ENCODE measurements around the gene DNAH9. TPM values are rescaled to one million over a fixed set of nuclear protein-coding genes. Genes with fewer than 3 reads are reported as not detected.

Gene DNAH9
- polyA plus RNA-seq, 1 donor (not counting 4 experiments of a cell fraction or from before 2014, with no cell fraction given) = 0.42 TPM

GRCh38 chr17:11668618-11669017 is 70.3 kb downstream of the DNAH9 start:
- Histone ChIP-seq H3K79me2 (ENCODE audit: control insufficient read depth, insufficient read depth, low read length) (no peaks in the 10 kb centered on the region), H4K20me1 (ENCODE audit: control insufficient read depth, extremely low read depth, insufficient read depth, low read length) (no peaks in the 10 kb centered on the region), H3K4me2 (ENCODE audit: control insufficient read depth, extremely low read depth, insufficient read depth, low read depth, low read length) (no peak overlapping the region), H3K27me3 (ENCODE audit: control insufficient read depth, extremely low read depth, insufficient read depth, low read length) (no peaks in the 10 kb centered on the region), H3K9ac (ENCODE audit: control insufficient read depth, extremely low read depth, insufficient read depth, low read length) (no peak overlapping the region), H2AFZ (ENCODE audit: control insufficient read depth, low read length) (no peak overlapping the region), H3K9me1 (ENCODE audit: control insufficient read depth, extremely low read depth, insufficient read depth, low read length) (no peaks in the 10 kb centered on the region), H3K27ac (ENCODE audit: control insufficient read depth, insufficient read depth, low read length) (no peak overlapping the region), H3K4me1 (ENCODE audit: control insufficient read depth, extremely low read depth, insufficient read depth, low read length) (no peaks in the 10 kb centered on the region), H3K4me3 (ENCODE audit: control insufficient read depth in 2 of 3, extremely low read depth in 1 of 3, insufficient read depth in 2 of 3, low read depth in 1 of 3, low read length in 3 of 3) (no peak overlapping the region), H3K36me3 (ENCODE audit: control insufficient read depth in 2 of 2, extremely low read depth in 1 of 2, insufficient read depth in 2 of 2, low read length in 2 of 2) (no peaks in the 10 kb centered on the region), H3K9me3 (ENCODE audit: control insufficient read depth, low read depth, low read length) (no peaks in the 10 kb centered on the region)
- FAIRE-seq (no peak), DNase-seq (ENCODE audit: low read depth, low spot score) (no peak)
- dilution Hi-C loops (cut with MboI; ENCODE audit: extremely low pct_ligation_motif_present, low sequenced_read_pairs) = no loop called here
- TF ChIP-seq EZH2 (IDR thresholded peaks at IDR 0.05; ENCODE audit: low read length) = no peak
- TF ChIP-seq, protein P1, sequence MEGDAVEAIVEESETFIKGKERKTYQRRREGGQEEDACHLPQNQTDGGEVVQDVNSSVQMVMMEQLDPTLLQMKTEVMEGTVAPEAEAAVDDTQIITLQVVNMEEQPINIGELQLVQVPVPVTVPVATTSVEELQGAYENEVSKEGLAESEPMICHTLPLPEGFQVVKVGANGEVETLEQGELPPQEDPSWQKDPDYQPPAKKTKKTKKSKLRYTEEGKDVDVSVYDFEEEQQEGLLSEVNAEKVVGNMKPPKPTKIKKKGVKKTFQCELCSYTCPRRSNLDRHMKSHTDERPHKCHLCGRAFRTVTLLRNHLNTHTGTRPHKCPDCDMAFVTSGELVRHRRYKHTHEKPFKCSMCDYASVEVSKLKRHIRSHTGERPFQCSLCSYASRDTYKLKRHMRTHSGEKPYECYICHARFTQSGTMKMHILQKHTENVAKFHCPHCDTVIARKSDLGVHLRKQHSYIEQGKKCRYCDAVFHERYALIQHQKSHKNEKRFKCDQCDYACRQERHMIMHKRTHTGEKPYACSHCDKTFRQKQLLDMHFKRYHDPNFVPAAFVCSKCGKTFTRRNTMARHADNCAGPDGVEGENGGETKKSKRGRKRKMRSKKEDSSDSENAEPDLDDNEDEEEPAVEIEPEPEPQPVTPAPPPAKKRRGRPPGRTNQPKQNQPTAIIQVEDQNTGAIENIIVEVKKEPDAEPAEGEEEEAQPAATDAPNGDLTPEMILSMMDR (optimal IDR thresholded peaks at IDR 0.05 in 1 of 3, IDR thresholded peaks at IDR 0.05 in 1 of 3, conservative IDR thresholded peaks at IDR 0.05 in 1 of 3; ENCODE audit: extremely low read depth in 1 of 3, insufficient read depth in 2 of 3, low read length in 3 of 3) = no peak

DNA sequence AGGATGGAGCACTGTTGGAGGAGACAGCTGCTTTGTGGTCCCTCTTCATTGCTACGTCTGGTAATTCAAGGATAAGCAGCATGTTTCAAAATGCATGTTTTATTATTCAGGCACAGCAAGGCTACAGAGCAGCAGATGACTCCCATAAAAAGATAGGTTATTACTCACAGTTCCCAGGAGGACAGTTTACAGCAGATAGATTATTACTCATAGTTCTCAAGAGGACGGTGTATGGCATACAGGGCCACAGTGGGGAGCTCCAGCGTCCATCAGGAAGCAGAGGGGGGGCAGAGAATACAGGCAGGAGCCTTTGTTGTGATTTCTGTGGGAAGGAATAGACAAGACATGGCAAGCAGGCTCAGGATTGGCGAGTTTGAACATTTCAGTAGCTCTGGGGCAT is 72.9 kb downstream of the DNAH9 start:
- no peak for FAIRE-seq

More for the DNA sequence above, 72.9 kb downstream of the DNAH9 start:
- no peaks in the 10 kb centered on the region for H3K27me3 ChIP-seq (ENCODE audit: control insufficient read depth, extremely low read depth, insufficient read depth, low read length)
- no peak for DNase-seq (ENCODE audit: low read depth, low spot score)
- no peak overlapping the region for H3K4me3 ChIP-seq (ENCODE audit: control insufficient read depth in 2 of 3, extremely low read depth in 1 of 3, insufficient read depth in 2 of 3, low read depth in 1 of 3, low read length in 3 of 3)
- no peaks in the 10 kb centered on the region for H4K20me1 ChIP-seq (ENCODE audit: control insufficient read depth, extremely low read depth, insufficient read depth, low read length)
- H3K9ac ChIP-seq (ENCODE audit: control insufficient read depth, extremely low read depth, insufficient read depth, low read length) = no peak overlapping the region
- H3K27ac ChIP-seq (ENCODE audit: control insufficient read depth, insufficient read depth, low read length) = no peak overlapping the region
- no peak overlapping the region for H3K4me2 ChIP-seq (ENCODE audit: control insufficient read depth, extremely low read depth, insufficient read depth, low read depth, low read length)
- dilution Hi-C loops (cut with MboI; ENCODE audit: extremely low pct_ligation_motif_present, low sequenced_read_pairs) = no loop called here
- H3K4me1 ChIP-seq (ENCODE audit: control insufficient read depth, extremely low read depth, insufficient read depth, low read length) = no peaks in the 10 kb centered on the region
- no peaks in the 10 kb centered on the region for H3K79me2 ChIP-seq (ENCODE audit: control insufficient read depth, insufficient read depth, low read length)
- no peaks in the 10 kb centered on the region for H3K36me3 ChIP-seq (ENCODE audit: control insufficient read depth in 2 of 2, extremely low read depth in 1 of 2, insufficient read depth in 2 of 2, low read length in 2 of 2)
- no peaks in the 10 kb centered on the region for H3K9me3 ChIP-seq (ENCODE audit: control insufficient read depth, low read depth, low read length)
- H2AFZ ChIP-seq (ENCODE audit: control insufficient read depth, low read length) = no peak overlapping the region
- H3K9me1 ChIP-seq (ENCODE audit: control insufficient read depth, extremely low read depth, insufficient read depth, low read length) = no peaks in the 10 kb centered on the region
- TF ChIP-seq, protein P1 (optimal IDR thresholded peaks at IDR 0.05 in 1 of 3, IDR thresholded peaks at IDR 0.05 in 1 of 3, conservative IDR thresholded peaks at IDR 0.05 in 1 of 3; ENCODE audit: extremely low read depth in 1 of 3, insufficient read depth in 2 of 3, low read length in 3 of 3) = no peak
- TF ChIP-seq EZH2 (IDR thresholded peaks at IDR 0.05; ENCODE audit: low read length) = no peak
